Keratinocyte (primary cell): ENCODE results near the gene TTC24.

ENCODE experiments used
- EZH2 ChIP-seq: IDR thresholded peaks from one replicate; pipeline ENCODE4 v1.6.1; 2012; ENCODE audit warnings: inconsistent platforms, mild to moderate bottlenecking, low read length, moderate library complexity
- TF ChIP-seq, protein P1 (sequence below), 3 experiments: IDR thresholded peaks in 1 of 3; conservative IDR thresholded peaks in 1 of 3; optimal IDR thresholded peaks in 1 of 3; 2 replicates in 2 of 3; 3 replicates in 1 of 3; pipeline versions ENCODE3 to v1.5.1; 2011; ENCODE audit warnings: low read length in 3 of 3, mild to moderate bottlenecking in 3 of 3, moderate library complexity in 2 of 3, control low read depth in 1 of 3, inconsistent platforms in 1 of 3; ENCODE audit not compliant: insufficient read depth in 2 of 3; ENCODE audit errors: extremely low read depth in 1 of 3

DNA sequence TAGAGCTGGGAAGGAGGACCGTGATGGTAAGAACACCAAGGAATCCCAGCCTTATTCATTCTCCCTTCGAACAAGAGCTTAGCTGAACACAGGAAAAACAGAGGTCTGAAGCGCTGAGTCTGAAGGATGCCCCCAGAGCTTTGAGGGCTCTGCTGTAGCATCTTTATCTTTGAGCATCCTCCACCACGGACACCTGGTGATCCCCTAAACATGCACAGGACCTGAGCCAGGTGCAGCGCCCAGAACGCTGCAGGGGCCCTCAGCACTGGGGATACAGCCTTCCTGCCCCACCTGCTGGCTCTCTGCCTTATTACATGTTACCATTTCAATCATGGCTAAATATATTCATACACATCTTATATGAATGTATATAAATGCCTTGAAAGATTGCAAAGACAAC lies 29.5 kb downstream of the TTC24 start:
- TF ChIP-seq, protein P1, sequence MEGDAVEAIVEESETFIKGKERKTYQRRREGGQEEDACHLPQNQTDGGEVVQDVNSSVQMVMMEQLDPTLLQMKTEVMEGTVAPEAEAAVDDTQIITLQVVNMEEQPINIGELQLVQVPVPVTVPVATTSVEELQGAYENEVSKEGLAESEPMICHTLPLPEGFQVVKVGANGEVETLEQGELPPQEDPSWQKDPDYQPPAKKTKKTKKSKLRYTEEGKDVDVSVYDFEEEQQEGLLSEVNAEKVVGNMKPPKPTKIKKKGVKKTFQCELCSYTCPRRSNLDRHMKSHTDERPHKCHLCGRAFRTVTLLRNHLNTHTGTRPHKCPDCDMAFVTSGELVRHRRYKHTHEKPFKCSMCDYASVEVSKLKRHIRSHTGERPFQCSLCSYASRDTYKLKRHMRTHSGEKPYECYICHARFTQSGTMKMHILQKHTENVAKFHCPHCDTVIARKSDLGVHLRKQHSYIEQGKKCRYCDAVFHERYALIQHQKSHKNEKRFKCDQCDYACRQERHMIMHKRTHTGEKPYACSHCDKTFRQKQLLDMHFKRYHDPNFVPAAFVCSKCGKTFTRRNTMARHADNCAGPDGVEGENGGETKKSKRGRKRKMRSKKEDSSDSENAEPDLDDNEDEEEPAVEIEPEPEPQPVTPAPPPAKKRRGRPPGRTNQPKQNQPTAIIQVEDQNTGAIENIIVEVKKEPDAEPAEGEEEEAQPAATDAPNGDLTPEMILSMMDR (optimal IDR thresholded peaks at IDR 0.05 in 1 of 3, IDR thresholded peaks at IDR 0.05 in 1 of 3, conservative IDR thresholded peaks at IDR 0.05 in 1 of 3; ENCODE audit: extremely low read depth in 1 of 3, insufficient read depth in 2 of 3, low read length in 3 of 3), result peak; percentile 69 to 83 (median 73)
- no peak for TF ChIP-seq EZH2
